GM12878 (cell line): ENCODE results near the gene TMEM208. TPM values are rescaled to one million over a fixed set of nuclear protein-coding genes. Genes with fewer than 3 reads are reported as not detected.

ENCODE experiments used
- ATAC-seq: fragments of 200-7000 bp; cut with Tn5 transposase; 3 replicates; pipeline ENCODE4 v1.9.1; 2020; ENCODE audit warnings: mild to moderate bottlenecking, moderate library complexity
- BruUV-seq: library from RNA; stranded (reverse); fragments of 400-500 nt; replicated peaks from 2 replicates; lab custom pipeline; 2021; lab: Mats Ljungman, UMichigan
- CTCF ChIA-PET: fragments of 300-600 bp; sonication (Branson Sonifier 250); formaldehyde crosslinking; extraction: SDS; loops from one replicate; lab custom pipeline; 2021; ENCODE audit warnings: inconsistent platforms; lab: Yijun Ruan, JAX
- POLR2A ChIA-PET: fragments of 350-600 bp; formaldehyde crosslinking; extraction: SDS; loops from one replicate; lab custom pipeline; 2021; ENCODE audit warnings: inconsistent platforms; lab: Charles Lee
- RAD21 ChIA-PET: fragments of 300-600 bp; sonication (Branson Sonifier 250); formaldehyde crosslinking; loops from one replicate; lab custom pipeline; 2023; ENCODE audit warnings: antibody characterized with exemption; ENCODE audit not compliant: unreplicated experiment; lab: Charles Lee
- SMC1A ChIA-PET: fragments of 300-600 bp; sonication (Branson Sonifier 250); formaldehyde crosslinking; loops from one replicate; lab custom pipeline; 2023; ENCODE audit not compliant: unreplicated experiment, uncharacterized antibody; lab: Charles Lee
- DNase-seq: peaks from one replicate; pipeline ENCODE4 v3.0.0-alpha.2; 2011; ENCODE audit warnings: low read depth, low spot score
- FAIRE-seq: peaks from 3 replicates; lab custom pipeline; 2011; peaks lifted over from hg19 to GRCh38; lab: Jason Lieb, UNC
- H2AFZ ChIP-seq: 2 replicates; pipeline ENCODE4 v1.6.0; 2011; ENCODE audit warnings: low read depth, low read length, control low read depth; ENCODE audit not compliant: control insufficient read depth
- H3K27ac ChIP-seq: 2 replicates; pipeline ENCODE4 v1.5.1; 2011; ENCODE audit warnings: control low read depth; ENCODE audit not compliant: control insufficient read depth, insufficient read depth
- H3K27me3 ChIP-seq, 2 experiments: replicated peaks in 1 of 2; 2 replicates each; pipeline versions ENCODE4 v1.6.0 to v1.6.1; 2011; ENCODE audit warnings: low read length in 1 of 2; ENCODE audit not compliant: control insufficient read depth in 2 of 2, insufficient read depth in 2 of 2
- H3K36me3 ChIP-seq, 2 experiments: 2 replicates each; pipeline ENCODE4 v1.5.1; 2011; ENCODE audit warnings: low read length in 1 of 2; ENCODE audit not compliant: control insufficient read depth in 2 of 2, insufficient read depth in 2 of 2
- H3K4me1 ChIP-seq: 2 replicates; pipeline ENCODE4 v1.6.1; 2011; ENCODE audit warnings: mild to moderate bottlenecking, low read length, moderate library complexity, mixed read lengths; ENCODE audit not compliant: control insufficient read depth, insufficient read depth
- H3K4me2 ChIP-seq: 2 replicates; pipeline ENCODE4 v1.6.0; 2011; ENCODE audit warnings: control low read depth; ENCODE audit not compliant: control insufficient read depth, insufficient read depth
- H3K4me3 ChIP-seq: fragments of 200-600 bp; sonication (generic); 2 replicates; pipeline ENCODE4 v1.5.1; 2016
- H3K79me2 ChIP-seq: 2 replicates; pipeline ENCODE4 v1.6.0; 2011; ENCODE audit warnings: low read length; ENCODE audit not compliant: control insufficient read depth, insufficient read depth
- H3K9ac ChIP-seq: 2 replicates; pipeline ENCODE4 v1.8.0; 2011; ENCODE audit warnings: low read length, control low read depth, mixed read lengths; ENCODE audit not compliant: control insufficient read depth, insufficient read depth
- H3K9me3 ChIP-seq: replicated peaks from 3 replicates; pipeline ENCODE4 v1.5.1; 2011; ENCODE audit warnings: mild to moderate bottlenecking, low read length; ENCODE audit not compliant: control insufficient read depth, insufficient read depth
- H4K20me1 ChIP-seq: 2 replicates; pipeline ENCODE4 v1.6.0; 2011; ENCODE audit not compliant: control insufficient read depth, insufficient read depth
- E2F8 ChIP-seq: fragments of 450-650 bp; IDR thresholded peaks from 2 replicates; pipeline ENCODE4 v1.6.1; 2018; ENCODE audit warnings: mild to moderate bottlenecking, low read depth, moderate library complexity; ENCODE audit not compliant: partially characterized antibody
- PRDM15 ChIP-seq: fragments of 450-650 bp; formaldehyde crosslinking; IDR thresholded peaks from 2 replicates; pipeline ENCODE4 v1.4.0; 2020; ENCODE audit warnings: mild to moderate bottlenecking, moderate library complexity
- SMAD1 ChIP-seq: fragments of 450-650 bp; IDR thresholded peaks from 2 replicates; pipeline ENCODE4 v1.6.1; 2018; ENCODE audit warnings: mild to moderate bottlenecking, low read depth; ENCODE audit not compliant: partially characterized antibody
- SPI1 ChIP-seq: IDR thresholded peaks from 2 replicates; pipeline ENCODE4 v1.6.1; 2011; ENCODE audit warnings: low read depth, mild to moderate bottlenecking, low read length, moderate library complexity, borderline replicate concordance; ENCODE audit not compliant: insufficient read depth
- WGBS: methylation state at CpG from one replicate; pipeline ENCODE4 v1.1.6; 2016; ENCODE audit warnings: low lambda C conversion rate; ENCODE audit not compliant: insufficient replicate concordance, insufficient coverage; ENCODE audit errors: missing lambda C conversion rate; 5-methylcytosine and 5-hydroxymethylcytosine counted together
- in situ Hi-C: fragments of 300-500 bp; cut with MboI; formaldehyde crosslinking; loops from 9 replicates; pipeline ENCODE4 v1.14.3; 2018; ENCODE audit warnings: mixed read lengths
- intact Hi-C: fragments of 100-400 bp; cut with micrococcal nuclease; formaldehyde crosslinking; loops from one replicate; pipeline ENCODE4 v1.14.2; 2022; ENCODE audit not compliant: unreplicated experiment
- polyA plus RNA-seq, 11 experiments: library from polyadenylated mRNA; depleted of rRNA in 4 of 11; unstranded in 6 of 11; stranded (reverse) in 5 of 11; fragments of >200 nt; fragmentation: Nextera tagmentation in 4 of 11; fragmentation: Illumina TruSeq in 1 of 11; extraction: Ambion mirVana in 4 of 11; extraction: Trizol in 1 of 11; gene quantifications; 1 replicate in 1 of 11; 2 replicates in 10 of 11; pipeline versions ENCODE4 v1.2.1 to v1.2.3, GENCODE V29; 2011 to 2016; ENCODE audit warnings: inconsistent platforms in 2 of 11, missing spikeins in 2 of 11, low read depth in 1 of 11
- total RNA-seq, 4 experiments: library from RNA; depleted of rRNA in 3 of 4; stranded (reverse); fragments of >200 nt in 3 of 4; fragmentation: Illumina TruSeq in 1 of 4; extraction: Trizol in 1 of 4; gene quantifications; 2 replicates each; pipeline versions ENCODE4 v1.2.1 to v1.2.3, GENCODE V29; 2013 to 2021

The TMEM208 gene
- total and polyA plus RNA-seq, 10 of the 15 experiments (the other 5 are each of a cell fraction or from before 2014, with no cell fraction given): 34.1 to 244 (median 54.1) TPM

- intact Hi-C loops (no loop called here), in situ Hi-C loops (no loop called here)
- no peak overlapping the region for H3K27ac ChIP-seq
- H3K4me3 ChIP-seq: no peak overlapping the region
- WGBS: 35% methylated on average over 3 of the region's 3 CpGs
- DNase-seq (no peak), FAIRE-seq (no peak), ATAC-seq (no peak)
- no peaks in the 10 kb centered on the region for H3K79me2 ChIP-seq
- BruUV-seq: no TSS peak
- H4K20me1 ChIP-seq: no peaks in the 10 kb centered on the region
- no peaks in the 10 kb centered on the region for H3K36me3 ChIP-seq
- SMC1A ChIA-PET: interaction anchor here (1.3 kb wide), 1 partner anchor 76 kb away, joined by 7 read pairs; no protein-coding TSS in a partner anchor
- no peak overlapping the region for H3K4me2 ChIP-seq
- RAD21 ChIA-PET: no interaction called here
- CTCF ChIA-PET: interaction anchor here (1.0 to 1.5 kb wide), 4 partner anchors 17 to 202 kb away, joined by 3 to 5 read pairs (median 4); no protein-coding TSS in a partner anchor
- no peaks in the 10 kb centered on the region for H3K27me3 ChIP-seq
- H3K4me1 ChIP-seq: no peaks in the 10 kb centered on the region
- POLR2A ChIA-PET: no interaction called here
- H2AFZ ChIP-seq: no peak overlapping the region
- H3K9me3 ChIP-seq: no peaks in the 10 kb centered on the region
- TF ChIP-seq E2F8 (no peak), SPI1 (no peak), SMAD1 (no peak), PRDM15 (no peak)
- no peak overlapping the region for H3K9ac ChIP-seq
Measured at GRCh38 chr16:67263201-67263600, 36.3 kb downstream of the TMEM208 start.
